PFSK-1 (cell line): Measurements from ENCODE around the gene IQGAP2.

Experiments
- FOXP2 ChIP-seq: optimal IDR thresholded peaks from 2 replicates; pipeline ENCODE3; 2011; ENCODE audit warnings: borderline replicate concordance, control low read depth, inconsistent platforms; ENCODE audit not compliant: insufficient read depth; ENCODE audit errors: extremely low read length, extremely low read depth
- POLR2AphosphoS5 ChIP-seq: IDR thresholded peaks from 2 replicates; pipeline ENCODE4 v1.6.1; 2012; ENCODE audit warnings: low read depth, mild to moderate bottlenecking, control low read depth, low read length, moderate library complexity
- SIN3A ChIP-seq: IDR thresholded peaks from 2 replicates; pipeline ENCODE4 v1.6.1; 2012; ENCODE audit warnings: mild to moderate bottlenecking, low read length, moderate library complexity, borderline replicate concordance; ENCODE audit not compliant: insufficient read depth
- TAF1 ChIP-seq: IDR thresholded peaks from 2 replicates; pipeline ENCODE4 v1.6.1; 2012; ENCODE audit warnings: low read length, control low read depth, borderline replicate concordance; ENCODE audit not compliant: insufficient read depth
- TF ChIP-seq, protein P1 (sequence below), 2 experiments: IDR thresholded peaks; 2 replicates each; pipeline versions ENCODE4 v1.6.1 to v1.8.0; 2011 to 2012; ENCODE audit warnings: low read depth in 2 of 2, low read length in 2 of 2, control low read depth in 1 of 2, inconsistent platforms in 1 of 2, mild to moderate bottlenecking in 1 of 2, moderate library complexity in 1 of 2; ENCODE audit not compliant: insufficient read depth in 1 of 2

The IQGAP2 gene

DNA sequence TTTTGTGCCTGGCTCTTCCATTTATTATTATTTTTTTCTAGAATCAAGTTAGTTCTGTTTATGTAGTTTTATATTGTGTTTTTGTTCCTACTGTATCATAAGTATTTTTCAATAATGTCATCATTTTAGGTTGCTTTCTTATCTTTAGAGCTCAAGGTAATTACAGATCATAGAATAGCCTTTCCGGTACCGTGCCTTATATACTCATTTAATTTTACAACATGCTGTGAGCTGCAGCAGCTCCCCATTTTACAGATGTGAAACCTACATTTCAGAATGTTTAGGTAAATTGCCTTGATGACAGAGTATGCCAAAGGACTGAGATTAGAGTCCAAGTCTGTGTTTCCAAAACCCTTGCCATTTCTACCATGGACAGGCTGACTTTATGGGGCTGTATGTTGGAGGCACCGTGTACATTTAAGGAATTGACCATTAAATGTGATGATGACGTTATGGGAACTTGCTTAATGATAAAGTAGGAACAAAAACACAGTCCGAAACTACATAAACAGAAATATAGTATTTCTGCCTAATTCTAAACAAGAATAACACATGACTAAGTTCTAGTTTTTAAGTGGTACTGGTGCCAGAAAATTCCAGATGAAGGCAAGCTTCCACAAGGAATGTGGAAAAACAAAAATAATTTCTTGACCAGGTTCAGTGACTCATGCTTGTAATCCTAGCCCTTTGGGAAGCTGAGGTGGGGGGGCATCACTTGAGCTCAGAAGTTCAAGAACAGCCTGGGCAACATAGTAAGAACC lies 97.7 kb downstream of the IQGAP2 start:
- TF ChIP-seq TAF1 (no peak), FOXP2 (no peak), POLR2AphosphoS5 (no peak)
- TF ChIP-seq, protein P1, sequence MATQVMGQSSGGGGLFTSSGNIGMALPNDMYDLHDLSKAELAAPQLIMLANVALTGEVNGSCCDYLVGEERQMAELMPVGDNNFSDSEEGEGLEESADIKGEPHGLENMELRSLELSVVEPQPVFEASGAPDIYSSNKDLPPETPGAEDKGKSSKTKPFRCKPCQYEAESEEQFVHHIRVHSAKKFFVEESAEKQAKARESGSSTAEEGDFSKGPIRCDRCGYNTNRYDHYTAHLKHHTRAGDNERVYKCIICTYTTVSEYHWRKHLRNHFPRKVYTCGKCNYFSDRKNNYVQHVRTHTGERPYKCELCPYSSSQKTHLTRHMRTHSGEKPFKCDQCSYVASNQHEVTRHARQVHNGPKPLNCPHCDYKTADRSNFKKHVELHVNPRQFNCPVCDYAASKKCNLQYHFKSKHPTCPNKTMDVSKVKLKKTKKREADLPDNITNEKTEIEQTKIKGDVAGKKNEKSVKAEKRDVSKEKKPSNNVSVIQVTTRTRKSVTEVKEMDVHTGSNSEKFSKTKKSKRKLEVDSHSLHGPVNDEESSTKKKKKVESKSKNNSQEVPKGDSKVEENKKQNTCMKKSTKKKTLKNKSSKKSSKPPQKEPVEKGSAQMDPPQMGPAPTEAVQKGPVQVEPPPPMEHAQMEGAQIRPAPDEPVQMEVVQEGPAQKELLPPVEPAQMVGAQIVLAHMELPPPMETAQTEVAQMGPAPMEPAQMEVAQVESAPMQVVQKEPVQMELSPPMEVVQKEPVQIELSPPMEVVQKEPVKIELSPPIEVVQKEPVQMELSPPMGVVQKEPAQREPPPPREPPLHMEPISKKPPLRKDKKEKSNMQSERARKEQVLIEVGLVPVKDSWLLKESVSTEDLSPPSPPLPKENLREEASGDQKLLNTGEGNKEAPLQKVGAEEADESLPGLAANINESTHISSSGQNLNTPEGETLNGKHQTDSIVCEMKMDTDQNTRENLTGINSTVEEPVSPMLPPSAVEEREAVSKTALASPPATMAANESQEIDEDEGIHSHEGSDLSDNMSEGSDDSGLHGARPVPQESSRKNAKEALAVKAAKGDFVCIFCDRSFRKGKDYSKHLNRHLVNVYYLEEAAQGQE (IDR thresholded peaks at IDR 0.05; ENCODE audit: insufficient read depth in 1 of 2, low read depth in 2 of 2, low read length in 2 of 2): no peak

DNA sequence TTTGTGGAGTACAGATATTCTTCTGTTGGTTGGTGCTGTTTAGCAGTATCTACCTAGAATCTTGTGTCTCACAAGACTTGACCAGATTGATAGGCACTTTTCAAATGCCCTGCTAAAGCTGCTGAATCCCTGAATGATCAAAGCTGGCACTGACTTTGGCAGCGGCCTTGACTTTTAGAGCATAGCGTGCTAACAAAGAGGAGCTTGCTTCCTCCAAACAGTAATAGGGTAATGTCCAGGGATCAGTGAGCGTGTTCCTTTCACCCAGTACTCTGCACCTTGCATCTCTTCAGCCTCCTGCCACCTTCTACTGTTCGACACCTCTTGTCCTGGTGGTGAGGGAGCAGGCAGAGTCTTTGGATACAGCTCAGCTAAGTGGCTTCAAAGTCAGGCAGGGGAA lies 100.8 kb downstream of the IQGAP2 start:
- TF ChIP-seq SIN3A: no peak
- TF ChIP-seq FOXP2: no peak
- TF ChIP-seq TAF1: no peak
- TF ChIP-seq, protein P1 (IDR thresholded peaks at IDR 0.05; ENCODE audit: insufficient read depth in 1 of 2, low read depth in 2 of 2, low read length in 2 of 2): no peak
- TF ChIP-seq POLR2AphosphoS5: no peak

DNA sequence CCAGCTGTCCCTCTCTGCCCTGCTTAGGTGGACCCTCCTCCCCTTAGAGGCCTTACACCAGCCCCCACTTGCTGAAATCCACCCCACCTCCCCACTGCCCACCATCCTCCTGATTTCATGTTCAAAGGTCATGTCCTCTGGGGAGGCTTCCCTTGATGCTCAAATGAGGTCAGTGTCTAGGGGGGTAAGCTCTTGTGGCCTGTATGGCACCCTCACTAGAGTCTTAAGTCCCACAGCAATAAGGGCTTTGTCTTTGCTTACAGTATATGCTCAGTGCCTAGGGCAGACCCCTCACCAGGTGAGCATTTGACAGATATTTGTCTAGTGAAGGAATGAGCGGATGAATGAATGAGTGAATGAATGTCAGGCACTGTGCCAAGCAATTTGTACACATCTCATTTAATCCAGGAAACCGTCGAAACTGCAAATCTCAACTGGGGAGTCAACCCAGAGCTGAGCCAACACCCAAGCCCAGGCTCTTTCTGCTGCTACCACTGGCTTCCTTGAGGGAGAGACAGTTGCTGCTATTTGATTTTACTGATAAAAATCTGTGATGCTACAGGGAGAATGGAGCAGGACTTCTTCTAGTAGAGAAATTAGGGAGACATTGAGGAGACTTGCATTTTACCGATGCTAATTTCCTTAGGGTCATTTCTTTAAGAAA lies 101.9 kb downstream of the IQGAP2 start:
- TF ChIP-seq POLR2AphosphoS5: no peak
- TF ChIP-seq, protein P1 (IDR thresholded peaks at IDR 0.05; ENCODE audit: insufficient read depth in 1 of 2, low read depth in 2 of 2, low read length in 2 of 2): no peak

DNA sequence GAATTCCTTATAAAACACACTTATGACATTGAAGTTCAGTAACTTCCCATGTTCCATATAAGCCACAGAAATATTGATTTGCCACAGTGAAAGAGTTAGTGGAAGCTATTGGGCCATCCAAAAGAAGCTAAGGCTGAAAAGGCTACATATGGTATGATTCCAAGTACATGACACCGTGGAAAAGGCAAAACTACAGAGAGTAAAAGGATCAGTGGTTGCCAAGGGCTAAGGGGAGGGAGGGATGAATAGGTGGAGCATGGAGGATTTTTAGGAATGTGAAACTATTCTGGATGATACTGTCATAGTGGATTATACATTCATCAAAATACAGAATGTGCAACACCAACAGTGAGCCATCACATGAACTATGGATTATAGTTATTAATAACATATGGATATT lies 110.4 kb downstream of the IQGAP2 start:
- TF ChIP-seq TAF1 (no peak), FOXP2 (no peak), SIN3A (no peak), POLR2AphosphoS5 (no peak)
- TF ChIP-seq, protein P1 (IDR thresholded peaks at IDR 0.05; ENCODE audit: insufficient read depth in 1 of 2, low read depth in 2 of 2, low read length in 2 of 2): no peak

DNA sequence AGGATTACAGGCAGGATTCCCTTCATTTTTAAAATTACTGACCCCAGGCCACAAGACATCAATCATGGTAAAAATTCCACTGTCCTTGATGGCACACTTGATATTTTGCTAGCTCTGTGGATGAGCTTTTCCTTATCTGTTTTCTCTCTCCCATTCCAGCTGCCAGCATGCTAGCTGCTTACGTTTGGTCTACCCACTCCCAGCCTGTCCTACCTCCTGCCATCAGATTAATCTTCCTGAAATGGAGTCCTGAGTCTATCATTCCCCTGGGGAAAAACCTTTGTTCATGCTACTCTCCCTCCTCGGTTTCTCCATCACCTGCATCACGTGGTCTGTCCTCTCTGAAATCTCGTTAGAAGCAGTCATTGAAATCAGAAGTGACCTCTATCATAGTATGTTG lies 111.2 kb downstream of the IQGAP2 start:
- TF ChIP-seq TAF1: no peak
- TF ChIP-seq POLR2AphosphoS5: no peak
- TF ChIP-seq, protein P1 (IDR thresholded peaks at IDR 0.05; ENCODE audit: insufficient read depth in 1 of 2, low read depth in 2 of 2, low read length in 2 of 2): no peak
- no peak for TF ChIP-seq SIN3A
- TF ChIP-seq FOXP2: no peak
